ENCODE measurements around the gene CACNG1. TPM values are rescaled to one million over a fixed set of nuclear protein-coding genes. Genes with fewer than 3 reads are reported as not detected.

Gene CACNG1
- total RNA-seq, 1 donor from 2014 or later: not detected

DNA sequence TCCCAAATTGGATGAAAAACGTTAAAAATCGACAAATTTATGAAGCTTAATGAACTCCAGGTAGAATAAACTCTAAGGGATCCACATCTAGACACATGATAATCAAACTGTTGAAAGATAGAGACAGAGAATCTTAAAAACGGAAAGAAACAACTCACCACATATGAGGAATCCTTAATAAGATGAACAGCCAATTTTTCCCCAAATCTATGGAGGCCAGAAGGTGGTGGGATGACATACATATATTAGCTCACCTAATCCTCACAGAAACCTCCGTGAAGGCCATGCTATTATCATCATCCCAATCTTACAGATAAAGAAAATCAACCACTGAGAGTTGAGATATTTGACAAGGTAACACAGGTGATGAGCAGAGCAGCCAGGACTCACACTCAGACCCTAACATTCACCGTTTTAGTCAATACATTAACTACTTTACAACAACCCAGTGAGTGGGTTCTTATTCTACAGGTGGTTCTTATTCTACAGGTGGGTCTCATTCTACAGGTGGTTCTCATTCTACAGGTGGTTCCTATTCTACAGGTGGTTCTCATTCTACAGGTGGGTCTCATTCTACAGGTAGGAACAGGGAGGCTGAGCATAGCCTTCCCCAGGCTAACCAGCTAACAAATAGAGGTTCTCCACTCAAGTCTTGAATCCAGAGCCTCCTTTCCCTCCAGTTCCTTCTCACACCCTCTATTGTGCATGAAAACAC lies 4.8 kb downstream of the CACNG1 start:
- intact Hi-C loops (cut with DNase I): no loop called here

DNA sequence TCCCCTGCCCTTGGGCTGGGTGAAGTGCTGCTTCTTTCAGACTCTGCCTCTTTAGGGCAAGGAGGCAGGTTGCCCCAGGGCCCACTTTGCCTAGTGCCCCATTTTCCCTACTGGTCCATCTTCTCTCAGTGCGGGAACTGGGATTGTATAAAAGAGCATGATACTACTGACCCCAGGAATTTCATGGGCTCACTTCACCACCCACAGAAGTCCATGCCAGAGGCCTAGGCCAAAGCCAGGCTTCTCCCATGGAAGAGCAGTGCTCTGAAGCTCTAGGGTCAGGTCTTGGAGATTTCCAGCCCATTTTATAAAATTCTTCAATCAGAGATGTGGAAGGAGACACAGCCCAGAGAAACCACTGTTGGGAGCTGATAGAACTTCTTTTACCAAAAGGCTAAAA lies 5.7 kb downstream of the CACNG1 start:
- DNase-seq (ENCODE audit: low spot score): peak; percentile 36
- intact Hi-C loops (cut with DNase I): loop anchor here (10.0 kb wide), 1 partner anchor 75 kb away; no protein-coding TSS in a partner anchor

More for the DNA sequence above, 4.8 kb downstream of the CACNG1 start:
- DNase-seq (ENCODE audit: low spot score): no peak

DNA sequence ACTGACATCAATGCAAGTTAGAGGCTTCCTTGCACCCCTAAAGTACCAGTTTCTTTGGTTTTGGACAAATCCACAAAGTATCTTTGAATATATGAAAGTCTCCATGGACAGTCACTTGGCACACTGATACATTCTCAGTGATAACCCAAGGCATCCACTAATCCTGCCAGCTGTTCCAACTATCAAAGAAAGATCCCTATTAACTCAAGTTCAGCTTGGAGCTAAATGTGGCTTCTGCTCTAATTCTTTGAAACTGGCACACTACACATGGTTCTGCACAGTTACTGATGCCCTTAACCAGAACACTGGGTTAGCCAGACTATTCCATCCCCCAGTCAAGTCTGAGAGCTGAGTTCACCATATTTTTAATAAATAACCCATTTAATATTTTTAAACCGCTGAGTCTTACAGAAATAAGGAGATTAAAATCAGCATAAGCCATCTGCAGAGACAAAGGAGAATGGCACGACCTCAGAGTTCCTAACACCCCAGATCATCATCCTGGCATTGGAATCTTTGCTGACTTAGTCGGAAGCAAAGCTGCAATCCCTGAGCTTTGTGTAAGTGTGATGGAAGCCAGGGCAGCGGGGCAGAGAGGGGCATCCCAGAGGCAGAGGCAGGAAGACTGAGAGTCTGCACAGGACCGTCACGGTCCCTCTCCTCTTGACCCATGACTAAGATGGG lies 6.3 kb downstream of the CACNG1 start:
- intact Hi-C loops (cut with DNase I): loop anchor here (10.0 kb wide), 1 partner anchor 76 kb away; no protein-coding TSS in a partner anchor
- DNase-seq (ENCODE audit: low spot score): no peak

DNA sequence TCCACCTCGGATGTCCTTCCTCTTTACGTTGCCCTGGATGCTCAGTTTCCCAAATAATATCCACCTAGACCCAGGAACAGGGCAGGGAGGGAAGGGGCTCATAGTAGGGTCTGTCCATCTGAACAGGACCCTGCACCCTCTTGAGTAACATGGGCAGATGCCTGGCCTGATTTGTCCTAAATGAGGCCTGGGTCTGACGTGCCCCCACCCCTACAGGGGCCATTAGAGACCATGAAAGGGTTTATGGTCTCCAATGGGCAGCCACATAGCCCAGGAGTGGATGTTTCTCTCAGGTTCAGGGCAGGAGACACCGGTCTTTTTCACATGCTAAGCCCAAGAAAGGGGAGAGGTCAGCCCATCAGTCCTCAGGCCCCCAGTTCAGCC lies 6.8 kb downstream of the CACNG1 start:
- peak; percentile 71 for DNase-seq (ENCODE audit: low spot score)
- intact Hi-C loops (cut with DNase I): loop anchor here (10.0 kb wide), 1 partner anchor 76 kb away; no protein-coding TSS in a partner anchor

DNA sequence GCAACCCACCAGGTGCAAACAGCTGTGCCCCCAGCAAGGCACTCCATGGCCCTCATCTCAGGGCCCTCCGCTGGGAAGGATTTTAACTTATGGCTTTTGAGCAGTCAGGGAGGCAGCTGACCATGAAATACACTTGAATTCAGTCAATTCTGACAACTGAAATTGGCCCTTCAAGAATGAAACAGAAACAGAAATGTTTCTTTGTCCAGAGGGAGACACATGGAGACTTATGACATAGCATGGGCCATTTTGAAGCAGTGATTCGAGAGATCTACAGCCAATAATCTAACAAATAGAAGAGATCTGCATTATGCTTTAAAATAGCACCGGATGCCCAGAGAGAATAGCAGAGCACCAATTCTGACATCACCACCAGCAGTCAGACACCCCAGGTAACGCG lies 7.5 kb downstream of the CACNG1 start:
- DNase-seq (ENCODE audit: low spot score): no peak
- intact Hi-C loops (cut with DNase I): loop anchor here (10.0 kb wide), 1 partner anchor 77 kb away; no protein-coding TSS in a partner anchor

DNA sequence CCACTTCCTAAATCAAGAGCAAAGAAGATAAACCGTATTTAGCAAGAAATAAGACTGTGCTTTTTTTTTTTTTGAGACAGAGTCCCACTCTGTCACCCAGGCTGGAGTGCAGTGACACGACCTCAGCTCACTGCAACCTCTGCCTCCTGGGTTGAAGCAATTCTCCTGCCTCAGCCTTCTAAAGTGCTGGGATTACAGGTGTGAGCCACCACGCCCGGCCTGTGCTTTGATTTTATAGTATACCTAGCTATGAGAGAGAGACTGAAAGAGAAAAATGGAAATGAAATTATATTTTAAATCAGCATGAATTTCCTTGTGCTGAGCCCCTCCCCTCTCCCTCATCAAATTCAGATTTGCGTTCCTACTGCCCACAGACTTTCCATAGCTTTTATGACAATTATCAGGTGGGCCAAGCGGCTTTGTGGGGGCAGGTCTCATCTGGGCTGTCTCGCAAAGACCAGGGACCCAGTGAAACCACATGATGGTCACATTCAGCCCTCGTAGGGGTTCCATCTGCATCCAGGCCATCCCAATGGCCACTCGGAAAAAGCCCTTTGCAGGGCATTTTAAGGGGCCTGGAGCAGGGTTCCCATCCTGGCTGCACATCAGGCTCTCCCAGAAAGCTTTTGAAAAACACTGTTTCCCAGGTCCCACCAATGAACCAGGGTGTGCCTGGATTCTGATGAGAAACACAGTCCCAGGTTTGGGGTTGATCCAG lies 8.5 kb downstream of the CACNG1 start:
- intact Hi-C loops (cut with DNase I): loop anchor here (10.0 kb wide), 1 partner anchor 78 kb away; no protein-coding TSS in a partner anchor
- DNase-seq (ENCODE audit: low spot score): peak; percentile 27

DNA sequence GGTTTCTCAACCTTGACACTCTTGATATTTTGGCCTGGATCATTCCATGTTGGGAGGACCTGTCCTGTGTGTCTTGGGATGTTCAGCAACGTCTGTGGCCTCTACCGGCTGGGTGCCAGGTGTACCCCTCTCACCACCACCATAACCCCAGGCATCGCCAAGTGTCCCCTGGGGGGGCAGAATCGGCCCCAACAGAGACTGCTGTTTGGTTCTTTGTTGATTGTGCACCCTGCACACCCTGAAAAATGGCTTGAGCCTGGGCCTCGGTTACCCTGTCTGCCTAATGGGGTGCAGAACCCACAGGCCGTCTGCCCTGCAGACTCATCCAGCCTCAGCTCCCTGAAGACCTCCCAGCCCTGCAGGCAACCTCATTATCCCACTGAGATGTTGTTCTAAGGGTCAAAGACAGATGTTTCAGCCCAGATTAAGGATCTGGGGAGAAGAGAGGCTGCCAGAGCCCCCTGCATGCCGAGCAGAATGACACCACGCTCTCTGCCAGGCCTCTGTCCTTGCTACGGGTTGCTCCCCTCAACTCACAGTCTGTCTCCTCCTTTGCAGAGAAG lies 9.2 kb downstream of the CACNG1 start:
- intact Hi-C loops (cut with DNase I): loop anchor here (10.0 kb wide), 1 partner anchor 79 kb away; no protein-coding TSS in a partner anchor
- DNase-seq (ENCODE audit: low spot score): peak; percentile 63

DNA sequence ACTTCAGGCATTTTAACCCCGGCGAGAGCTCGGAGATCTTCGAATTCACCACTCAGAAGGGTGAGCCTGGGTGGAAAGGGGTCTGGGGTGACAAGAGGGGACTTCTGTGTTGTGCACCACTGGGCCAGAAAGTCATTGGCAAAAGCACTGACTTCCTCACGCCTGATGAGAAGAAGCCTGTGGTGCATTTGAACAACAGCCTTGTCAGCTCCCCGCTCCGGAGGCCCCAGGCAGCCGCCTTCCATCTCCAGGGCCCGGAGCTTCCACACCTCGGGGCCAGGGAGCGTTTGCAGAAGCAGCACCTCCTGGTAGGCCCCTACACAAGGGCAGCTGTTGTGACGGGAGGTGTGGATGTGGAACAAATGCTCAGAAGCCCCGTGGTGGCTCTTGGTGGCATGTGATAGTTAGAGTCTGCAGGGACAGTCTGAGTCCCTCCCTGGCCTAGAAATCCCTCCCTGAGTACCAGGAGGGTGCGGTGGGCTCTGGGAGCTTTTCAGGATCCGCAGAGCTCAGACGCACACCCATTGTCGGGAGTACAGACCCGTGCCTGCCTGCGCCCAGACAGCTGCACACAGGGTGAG lies 9.7 kb downstream of the CACNG1 start:
- intact Hi-C loops (cut with DNase I): loop anchor here (10.0 kb wide), 1 partner anchor 79 kb away; no protein-coding TSS in a partner anchor
- DNase-seq (ENCODE audit: low spot score): peak; percentile 59

DNA sequence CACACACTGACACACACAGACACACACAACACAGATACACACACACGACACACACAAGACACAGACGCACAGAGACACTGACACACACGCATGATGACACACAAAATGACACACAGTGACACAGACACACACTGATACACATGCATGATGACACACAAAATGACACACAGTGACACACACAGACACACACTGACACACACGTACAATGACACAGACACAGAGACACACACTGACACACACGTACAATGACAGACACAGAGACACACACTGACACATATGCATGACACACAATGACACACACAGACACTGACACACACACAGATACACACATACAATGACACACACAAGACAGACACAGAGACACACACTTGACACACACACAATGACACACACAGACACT lies 10.3 kb downstream of the CACNG1 start:
- no peak for DNase-seq (ENCODE audit: low spot score)
- intact Hi-C loops (cut with DNase I): loop anchor here (10.0 kb wide), 1 partner anchor 80 kb away; no protein-coding TSS in a partner anchor

DNA sequence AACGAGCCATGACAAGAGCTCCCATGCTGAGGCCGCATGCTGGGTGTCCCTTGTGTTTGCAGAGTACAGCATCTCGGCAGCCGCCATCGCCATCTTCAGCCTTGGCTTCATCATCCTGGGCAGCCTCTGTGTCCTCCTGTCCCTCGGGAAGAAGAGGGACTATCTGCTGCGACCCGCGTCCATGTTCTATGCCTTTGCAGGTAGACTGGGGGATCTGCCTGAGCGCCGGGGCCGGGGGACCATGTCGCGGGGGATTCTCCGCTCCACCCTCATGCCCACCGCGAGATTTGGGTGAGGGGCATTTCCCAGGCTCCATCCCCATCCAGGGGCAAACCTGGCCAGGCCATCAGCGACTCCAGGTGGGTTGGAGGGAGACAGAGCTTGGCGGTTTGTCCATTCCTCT lies 10.7 kb downstream of the CACNG1 start:
- peak; percentile 43 for DNase-seq (ENCODE audit: low spot score)
- intact Hi-C loops (cut with DNase I): loop anchor here (10.0 kb wide), 1 partner anchor 80 kb away; no protein-coding TSS in a partner anchor

DNA sequence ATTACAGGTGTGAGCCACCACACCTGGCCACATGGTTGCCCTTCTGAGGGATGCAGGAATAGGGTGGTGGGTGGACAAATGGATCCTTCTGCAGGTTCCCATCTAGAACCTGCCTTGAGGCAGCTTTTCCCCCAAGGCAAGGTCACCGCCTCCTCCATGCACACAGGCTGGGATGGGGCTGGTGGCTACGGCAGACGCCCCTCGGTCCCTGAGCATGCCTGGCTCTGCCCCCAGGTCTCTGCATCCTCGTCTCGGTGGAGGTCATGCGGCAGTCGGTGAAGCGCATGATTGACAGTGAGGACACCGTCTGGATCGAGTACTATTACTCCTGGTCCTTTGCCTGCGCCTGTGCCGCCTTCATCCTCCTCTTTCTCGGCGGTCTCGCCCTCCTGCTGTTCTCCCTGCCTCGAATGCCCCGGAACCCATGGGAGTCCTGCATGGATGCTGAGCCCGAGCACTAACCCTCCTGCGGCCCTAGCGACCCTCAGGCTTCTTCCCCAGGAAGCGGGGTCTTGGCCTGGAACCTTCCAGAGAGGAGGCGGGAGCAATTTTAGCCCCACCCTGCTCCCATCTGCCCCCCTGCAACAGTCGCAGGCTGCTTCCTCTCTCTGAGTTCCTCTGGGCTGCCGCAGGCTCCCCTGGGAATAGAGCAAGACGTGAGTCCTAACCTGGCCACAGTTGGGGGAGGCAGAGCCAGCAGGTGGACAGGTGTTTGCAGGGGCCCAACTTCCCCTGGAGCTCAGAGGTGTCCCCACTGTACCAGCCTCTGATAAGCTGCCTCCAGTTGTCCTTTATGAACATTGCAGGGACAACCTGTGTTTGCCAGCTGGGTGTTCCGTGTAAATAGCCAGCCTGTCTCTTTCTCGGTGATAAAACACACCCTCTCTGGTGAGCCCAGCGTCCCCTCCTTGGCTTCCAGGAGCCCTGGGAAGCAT lies 11.7 kb downstream of the CACNG1 start:
- DNase-seq (ENCODE audit: low spot score): peak; percentile 24
- intact Hi-C loops (cut with DNase I): loop anchor here (10.0 kb wide), 1 partner anchor 81 kb away; no protein-coding TSS in a partner anchor

DNA sequence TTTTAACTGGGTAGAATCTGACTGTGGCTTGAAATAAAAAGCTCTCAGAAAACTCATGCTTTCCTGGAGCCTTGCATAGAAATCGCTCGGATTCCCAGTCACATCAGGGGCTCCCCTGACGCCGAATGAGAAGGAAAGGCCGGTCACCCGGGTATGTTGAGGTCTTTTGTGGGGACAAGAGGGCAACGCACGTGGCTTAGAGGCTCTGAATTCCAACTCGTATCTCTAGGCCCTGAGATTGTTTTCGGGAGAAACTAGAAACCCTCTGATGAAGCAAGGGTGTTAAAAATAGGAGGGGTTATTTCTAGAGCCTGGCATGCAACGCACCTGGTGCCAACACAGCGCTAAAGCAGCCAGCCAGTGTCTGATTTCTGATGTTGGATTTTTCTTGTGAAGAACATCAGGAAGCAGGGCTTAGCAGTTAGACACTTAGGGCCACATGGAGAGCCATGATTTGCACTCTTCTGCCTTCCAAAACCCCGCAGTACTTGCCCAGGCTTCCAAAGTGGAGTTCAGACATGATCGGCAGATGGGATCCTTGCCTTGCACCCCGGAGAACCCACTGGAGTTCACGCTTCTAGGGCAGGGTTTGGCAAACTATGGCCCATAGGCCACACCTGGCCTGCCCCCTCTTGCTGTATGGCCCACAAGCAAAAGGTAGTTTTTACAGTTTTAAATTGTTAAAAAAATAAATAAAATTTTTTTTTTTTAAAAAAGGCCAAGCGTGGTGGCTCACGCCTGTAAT lies 12.6 kb downstream of the CACNG1 start:
- peak; percentile 69 for DNase-seq (ENCODE audit: low spot score)
- intact Hi-C loops (cut with DNase I): loop anchor here (10.0 kb wide), 1 partner anchor 82 kb away; no protein-coding TSS in a partner anchor

DNA sequence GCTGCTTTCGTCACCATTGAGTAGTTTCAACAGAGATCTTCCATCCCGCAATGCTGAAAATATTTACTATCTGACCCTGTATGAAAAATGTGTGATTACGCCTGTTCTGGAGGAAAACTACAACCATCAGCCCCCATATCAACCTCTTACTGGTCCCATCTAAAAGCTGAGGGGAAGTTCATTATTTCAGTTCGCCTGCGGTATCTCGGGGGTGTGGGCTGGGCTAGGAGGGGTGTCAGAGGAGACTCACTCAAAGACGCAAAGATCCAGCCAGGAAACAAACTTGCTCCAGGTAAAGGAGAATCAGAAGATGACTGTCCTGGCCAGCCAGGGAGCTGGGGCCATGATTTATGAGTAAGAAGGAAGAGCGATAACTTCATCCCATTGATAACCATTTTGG lies 13.7 kb downstream of the CACNG1 start:
- intact Hi-C loops (cut with DNase I): loop anchor here (10.0 kb wide), 1 partner anchor 83 kb away; no protein-coding TSS in a partner anchor
- no peak for DNase-seq (ENCODE audit: low spot score)

DNA sequence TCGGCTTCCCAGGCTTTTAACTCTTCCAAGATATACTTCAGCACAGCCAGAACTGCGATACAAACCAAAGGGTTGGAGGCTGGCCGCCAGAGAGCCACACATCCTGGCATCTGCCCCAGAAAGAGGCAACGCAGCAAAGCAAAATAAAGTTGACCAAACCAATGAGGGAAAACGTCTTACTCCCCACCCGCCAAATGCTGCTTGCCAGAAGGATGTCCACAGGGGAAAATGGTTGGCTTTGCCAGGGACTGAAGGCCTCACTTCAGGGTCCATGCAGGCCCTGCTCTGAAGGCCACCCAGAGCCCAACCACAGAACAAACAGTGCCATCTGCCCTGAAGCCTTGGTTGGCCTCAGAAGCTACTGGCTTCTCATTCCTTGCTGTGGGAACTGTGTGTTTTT lies 15.0 kb downstream of the CACNG1 start:
- DNase-seq (ENCODE audit: low spot score): peak; percentile 35
- intact Hi-C loops (cut with DNase I): loop anchor here (10.0 kb wide), 1 partner anchor 85 kb away; no protein-coding TSS in a partner anchor

DNA sequence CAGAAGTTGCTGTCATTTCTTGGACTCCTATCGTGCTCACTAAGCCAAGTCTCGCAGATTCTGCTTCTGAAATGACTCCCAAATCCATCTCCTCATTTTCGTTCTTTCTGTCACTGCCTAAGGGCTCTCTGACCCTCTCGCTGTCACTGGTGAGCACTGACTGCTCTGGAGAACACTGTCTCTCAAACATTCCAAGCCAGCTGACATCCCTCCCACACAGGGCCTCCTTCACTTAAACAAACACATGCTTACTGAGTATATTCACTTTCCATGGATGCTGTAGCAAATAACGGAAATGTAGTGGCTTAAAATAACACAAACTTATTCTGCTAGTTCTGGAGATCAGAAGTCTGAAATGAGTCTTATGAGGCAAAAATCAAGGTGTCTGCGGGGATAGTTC lies 18.8 kb downstream of the CACNG1 start:
- DNase-seq (ENCODE audit: low spot score): no peak
- intact Hi-C loops (cut with DNase I): no loop called here

DNA sequence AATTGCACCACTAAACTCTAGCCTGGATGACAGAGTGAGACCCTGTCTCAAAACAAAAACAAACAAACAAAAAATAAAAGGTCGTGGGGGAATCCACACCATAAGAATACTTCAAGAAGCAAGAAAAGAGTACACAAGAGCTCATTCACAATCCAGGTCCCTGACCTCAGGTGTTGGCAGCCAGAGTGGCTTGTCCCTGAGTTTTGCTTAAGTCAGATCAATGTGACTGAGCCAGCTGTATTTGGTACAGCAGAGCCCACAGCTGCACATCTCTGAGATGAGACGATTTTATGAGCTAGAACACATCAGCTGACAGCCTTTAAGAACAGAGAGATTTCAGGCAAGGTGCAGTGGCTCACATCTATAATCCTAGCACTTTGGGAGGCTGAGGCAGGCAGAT lies 22.4 kb downstream of the CACNG1 start:
- intact Hi-C loops (cut with DNase I): no loop called here
- no peak for DNase-seq (ENCODE audit: low spot score)

Measured in cardiac septum (tissue), 1 donor.